Activated naive CD4-positive, alpha-beta T cell (primary cell): ENCODE measurements around the gene MGP.

Experiments
- DNase-seq, 4 experiments: peaks; one replicate each; lab custom pipeline; 2025; lab: John Stamatoyannopoulos, UW

MGP gene

DNA sequence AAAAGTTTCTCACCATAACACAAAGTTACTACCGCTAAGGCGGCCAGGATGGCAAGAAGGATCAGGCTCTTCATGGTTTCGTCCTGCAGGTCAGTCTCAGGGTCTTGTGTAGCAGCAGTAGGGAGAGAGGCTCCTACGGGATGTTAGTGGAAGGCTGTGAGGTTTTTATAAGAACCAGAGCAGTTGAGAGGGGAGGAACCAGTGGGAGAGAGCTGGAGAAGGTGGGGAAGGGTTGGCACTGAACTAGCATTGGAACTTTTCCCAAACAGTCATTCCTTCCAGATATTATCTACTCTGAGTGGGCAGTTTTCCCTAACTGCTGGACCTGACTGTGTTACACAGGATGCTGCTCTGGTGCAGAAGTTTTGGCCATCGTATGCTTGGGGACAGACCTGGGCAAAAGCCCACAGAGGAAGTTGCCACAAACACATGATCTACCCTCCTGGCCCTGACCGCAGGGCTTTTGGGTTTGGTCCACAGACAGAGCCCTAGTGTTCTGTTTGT is at the start of gene MGP:
Gene MGP (minus strand): TSS at position 137 of the 504 bp plus-strand sequence. CDS start 63 bp downstream, at position 74.
- no peak for DNase-seq

DNA sequence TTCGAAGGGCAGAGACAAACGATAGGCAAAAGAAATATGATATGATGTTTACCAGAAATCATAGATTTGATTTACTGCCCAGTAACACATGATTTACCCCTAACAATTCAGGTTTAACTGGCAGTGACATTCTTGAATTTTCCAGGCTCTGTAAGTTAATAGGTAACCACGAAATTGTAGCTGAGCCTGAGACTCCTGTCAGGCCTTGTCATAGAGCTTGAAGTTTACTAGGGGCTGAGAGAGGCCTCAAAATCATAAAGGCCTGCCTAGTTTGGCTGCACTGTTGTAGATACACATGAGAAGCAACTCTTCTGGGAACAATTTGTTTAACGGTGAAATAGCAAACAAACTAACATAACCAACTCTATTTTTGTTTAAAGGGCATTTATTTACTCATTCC is 49.4 kb upstream of the MGP start:
- DNase-seq, result no peak

- DNase-seq, result no peak
Observed at GRCh38 chr12:14934511-14934910, 48.9 kb upstream of the MGP start.

- no peak for DNase-seq
Observed at GRCh38 chr12:14931791-14932560, 46.3 kb upstream of the MGP start.

DNA sequence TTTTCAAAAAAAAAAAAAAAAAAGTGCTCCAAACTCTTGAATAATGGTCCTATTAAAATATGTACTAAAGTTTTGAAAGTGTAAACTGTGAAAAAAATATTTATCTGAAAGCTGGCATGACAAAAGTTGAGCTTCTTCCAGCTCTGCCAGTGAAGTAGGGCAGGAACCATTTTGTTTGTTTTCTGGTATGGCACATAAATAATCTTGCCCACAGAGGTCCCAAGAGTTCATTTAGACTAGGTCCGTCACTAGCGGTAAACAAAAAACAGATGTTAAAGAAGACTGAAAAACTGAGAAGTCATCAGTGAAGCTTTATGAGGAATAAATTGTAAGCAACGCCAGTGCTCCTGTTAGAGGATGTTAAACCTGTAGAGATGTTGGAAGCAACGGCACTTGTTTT is 45.7 kb upstream of the MGP start:
- DNase-seq, result no peak

GRCh38 chr12:14930299-14930698 is 44.6 kb upstream of the MGP start:
- no peak for DNase-seq

DNA sequence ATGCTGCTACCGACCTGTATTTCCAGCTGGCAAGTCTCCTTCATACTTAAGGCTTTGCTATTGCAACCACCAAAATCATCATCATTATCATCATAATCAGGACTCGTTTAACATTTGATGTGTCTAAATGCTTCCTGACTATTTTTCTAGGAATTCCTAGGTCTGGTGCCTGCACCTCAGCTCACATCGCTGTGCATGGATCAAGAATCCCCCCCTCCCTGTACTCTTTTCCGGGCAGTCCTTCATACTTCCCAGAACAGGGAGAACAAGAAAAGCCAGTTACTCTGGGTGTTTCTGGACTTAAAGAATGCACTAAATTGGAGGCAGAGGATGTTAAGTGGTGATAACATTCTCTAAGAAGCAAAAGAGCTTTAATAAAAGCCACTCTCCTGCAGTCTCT is 43.3 kb upstream of the MGP start:
- no peak for DNase-seq

DNA sequence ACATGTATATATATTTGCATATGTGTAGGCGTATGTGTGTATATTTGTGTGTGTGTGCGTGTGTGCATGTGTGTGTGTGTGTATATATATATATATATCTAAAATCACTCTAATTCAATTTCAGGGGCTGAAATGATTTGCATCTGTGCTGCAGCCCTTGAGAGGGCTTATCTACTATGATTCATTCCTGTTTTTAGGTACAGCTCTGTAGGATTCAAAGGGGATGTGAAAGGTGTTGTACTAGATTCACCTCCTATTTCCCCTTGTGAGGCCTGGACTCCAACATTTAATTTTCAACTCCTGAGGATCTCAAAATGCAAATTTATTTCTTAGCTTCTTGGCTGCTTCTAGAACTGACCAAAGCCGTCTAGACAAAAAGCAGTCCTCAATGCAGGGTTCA is 41.6 kb upstream of the MGP start:
- no peak for DNase-seq

GRCh38 chr12:14924541-14924940 is 38.9 kb upstream of the MGP start:
- no peak for DNase-seq

DNA sequence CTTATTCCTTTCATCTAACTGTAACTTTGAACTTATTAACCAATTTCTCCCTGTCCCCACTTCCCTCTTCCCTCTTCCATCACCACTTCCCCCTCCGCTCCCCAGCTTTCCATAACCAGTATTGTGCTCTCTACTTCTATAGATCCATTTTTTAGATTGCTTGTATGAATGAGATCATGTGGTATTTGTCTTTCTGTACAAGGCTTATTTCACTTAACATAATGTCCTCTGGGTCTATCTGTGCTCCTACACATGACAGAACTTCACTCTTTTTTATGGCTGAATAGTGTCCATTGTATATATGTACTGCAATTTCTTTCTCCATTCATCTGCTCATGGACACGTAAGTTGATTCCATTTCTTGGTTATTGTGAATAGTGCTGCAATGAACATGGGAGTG is 38.3 kb upstream of the MGP start:
- DNase-seq, result no peak

- DNase-seq, result no peak
Observed at GRCh38 chr12:14921218-14921617, 35.6 kb upstream of the MGP start.

GRCh38 chr12:14920475-14921126 is 34.9 kb upstream of the MGP start:
- no peak for DNase-seq

GRCh38 chr12:14919455-14919854 is 33.8 kb upstream of the MGP start:
- no peak for DNase-seq

GRCh38 chr12:14915736-14916135 is 30.1 kb upstream of the MGP start:
- no peak for DNase-seq

DNA sequence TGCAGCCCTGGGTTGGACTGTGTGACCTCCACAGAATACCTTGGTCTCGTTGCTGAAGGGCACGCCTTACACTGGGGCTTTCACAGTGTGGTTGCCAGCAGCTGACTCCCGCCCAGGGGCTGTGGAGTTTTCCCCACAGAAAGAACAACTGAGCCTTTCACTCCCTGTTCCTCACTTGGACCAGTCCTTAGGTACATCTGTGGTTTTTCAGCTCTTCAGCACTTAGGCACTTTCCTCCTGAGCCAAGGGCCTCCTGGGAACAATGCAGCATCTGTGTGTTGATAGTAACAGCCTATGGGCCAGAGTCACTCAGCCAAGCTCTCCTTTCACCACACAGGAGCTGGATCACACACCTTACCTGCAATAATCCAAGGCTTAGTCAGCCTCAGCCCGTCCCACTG is 27.7 kb upstream of the MGP start:
- DNase-seq, result no peak

- DNase-seq, result no peak
Observed at GRCh38 chr12:14911131-14911530, 25.5 kb upstream of the MGP start.

- DNase-seq, result no peak
Observed at GRCh38 chr12:14910090-14910915, 24.6 kb upstream of the MGP start.

- DNase-seq, result no peak
Observed at GRCh38 chr12:14907953-14908352, 22.3 kb upstream of the MGP start.

DNA sequence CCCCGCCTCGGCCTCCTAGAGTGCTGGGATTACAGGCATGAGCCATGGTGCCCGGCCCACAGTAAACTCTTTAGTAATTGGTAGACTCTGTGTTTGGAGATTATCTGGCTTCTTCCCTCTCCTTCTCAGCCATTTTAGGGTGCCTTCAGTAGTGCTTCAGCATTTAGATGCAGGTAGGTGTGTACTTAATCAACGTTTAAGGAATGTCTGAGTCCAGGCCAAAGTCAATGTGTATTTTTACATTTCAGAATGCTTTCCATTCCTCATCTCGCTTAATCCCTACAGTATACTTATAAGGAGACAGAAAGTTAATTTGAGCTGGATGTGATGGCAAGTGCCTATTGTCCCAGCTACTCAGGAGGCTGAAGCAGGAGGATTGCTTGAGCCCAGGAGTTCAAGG is 20.5 kb upstream of the MGP start:
- DNase-seq, result no peak

- no peak for DNase-seq
Observed at GRCh38 chr12:14905269-14906004, 19.8 kb upstream of the MGP start.

DNA sequence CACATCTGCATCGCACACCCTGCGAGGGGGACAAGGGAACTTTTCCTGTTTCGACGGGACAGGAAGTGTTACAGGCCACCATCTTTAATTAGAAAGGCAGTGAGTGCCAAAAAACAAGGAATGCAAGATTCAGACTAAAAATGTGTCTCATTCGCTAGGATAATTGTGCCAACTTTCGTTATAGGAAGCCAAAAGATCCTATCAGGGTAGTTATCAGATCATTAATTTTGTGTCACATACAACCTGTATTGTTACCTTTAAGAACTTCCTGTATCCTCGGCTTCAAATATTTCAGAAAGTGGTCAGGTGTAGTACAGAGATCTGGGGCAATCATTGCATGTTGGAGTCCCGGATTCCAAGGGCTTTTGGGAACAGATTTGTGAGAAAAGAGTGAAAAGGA is 19.2 kb upstream of the MGP start:
- DNase-seq, result no peak
